DOHH2 (cell line): ENCODE measurements around the gene AKAP11.
"Not testable (repeated sequence)": the region's sequence is repeated elsewhere in the genome, so short reads cannot be mapped to it uniquely, and the experiment has no call there.

Source experiments
- H3F3A ChIP-seq: fragments of 200-600 bp; sonication (generic), shearing (Covaris generic); 2 replicates; pipeline ENCODE4 v1.6.0; 2016; ENCODE audit warnings: antibody characterized with exemption, mild to moderate bottlenecking; ENCODE audit not compliant: control insufficient read depth, insufficient read depth
- H3K27ac ChIP-seq: fragments of 200-600 bp; sonication (generic); 2 replicates; pipeline ENCODE4 v1.5.1; 2014; ENCODE audit warnings: low read depth, mild to moderate bottlenecking, low read length, moderate library complexity
- H3K27me3 ChIP-seq: fragments of 200-600 bp; sonication (generic); 2 replicates; pipeline ENCODE4 v1.6.1; 2014; ENCODE audit warnings: mild to moderate bottlenecking, low read length, mixed read lengths; ENCODE audit not compliant: control insufficient read depth
- H3K36me3 ChIP-seq: fragments of 200-600 bp; sonication (generic); 2 replicates; pipeline ENCODE4 v1.6.1; 2014; ENCODE audit warnings: mild to moderate bottlenecking, low read length, moderate library complexity, mixed read lengths; ENCODE audit not compliant: control insufficient read depth
- H3K4me1 ChIP-seq: fragments of 200-600 bp; sonication (generic); 2 replicates; pipeline ENCODE4 v1.6.1; 2014; ENCODE audit warnings: mild to moderate bottlenecking, low read length, mixed read lengths; ENCODE audit not compliant: control insufficient read depth
- H3K4me2 ChIP-seq: fragments of 200-600 bp; sonication (generic); 2 replicates; pipeline ENCODE4 v1.6.0; 2014; ENCODE audit warnings: mild to moderate bottlenecking, low read length, moderate library complexity
- H3K4me3 ChIP-seq: fragments of 200-600 bp; sonication (generic); 2 replicates; pipeline ENCODE4 v1.5.1; 2014; ENCODE audit warnings: mild to moderate bottlenecking, low read length, mixed read lengths
- H3K79me2 ChIP-seq: fragments of 200-600 bp; sonication (generic); 2 replicates; pipeline ENCODE4 v1.6.1; 2014; ENCODE audit warnings: mild to moderate bottlenecking, low read length, mixed read lengths; ENCODE audit not compliant: control insufficient read depth
- H3K9me2 ChIP-seq: fragments of 200-600 bp; sonication (generic); replicated peaks from 2 replicates; pipeline ENCODE4 v1.6.1; 2014; ENCODE audit warnings: mild to moderate bottlenecking, low read length, mixed read lengths; ENCODE audit not compliant: control insufficient read depth
- H3K9me3 ChIP-seq: fragments of 200-600 bp; sonication (generic); 2 replicates; pipeline ENCODE4 v1.6.1; 2014; ENCODE audit warnings: antibody characterized with exemption, low read length, mixed read lengths; ENCODE audit not compliant: control insufficient read depth, insufficient read depth
- H4K20me1 ChIP-seq: fragments of 200-600 bp; sonication (generic); 2 replicates; pipeline ENCODE4 v1.6.0; 2014; ENCODE audit warnings: low read depth, mild to moderate bottlenecking, antibody characterized with exemption, low read length, moderate library complexity; ENCODE audit not compliant: control insufficient read depth, insufficient read depth
- EZH2phosphoT487 ChIP-seq: fragments of 200-600 bp; sonication (generic); IDR thresholded peaks from 2 replicates; pipeline ENCODE4 v1.6.1; 2017; ENCODE audit warnings: borderline replicate concordance, mild to moderate bottlenecking, antibody characterized with exemption, low read length, moderate library complexity, mixed read lengths
- TF ChIP-seq, protein P1 (sequence below): fragments of 200-600 bp; sonication (generic); IDR thresholded peaks from one replicate; pipeline ENCODE4 v1.5.1; 2014; ENCODE audit warnings: antibody characterized with exemption, mild to moderate bottlenecking, low read depth, low read length; ENCODE audit not compliant: poor library complexity, severe bottlenecking

AKAP11 gene, protein sequence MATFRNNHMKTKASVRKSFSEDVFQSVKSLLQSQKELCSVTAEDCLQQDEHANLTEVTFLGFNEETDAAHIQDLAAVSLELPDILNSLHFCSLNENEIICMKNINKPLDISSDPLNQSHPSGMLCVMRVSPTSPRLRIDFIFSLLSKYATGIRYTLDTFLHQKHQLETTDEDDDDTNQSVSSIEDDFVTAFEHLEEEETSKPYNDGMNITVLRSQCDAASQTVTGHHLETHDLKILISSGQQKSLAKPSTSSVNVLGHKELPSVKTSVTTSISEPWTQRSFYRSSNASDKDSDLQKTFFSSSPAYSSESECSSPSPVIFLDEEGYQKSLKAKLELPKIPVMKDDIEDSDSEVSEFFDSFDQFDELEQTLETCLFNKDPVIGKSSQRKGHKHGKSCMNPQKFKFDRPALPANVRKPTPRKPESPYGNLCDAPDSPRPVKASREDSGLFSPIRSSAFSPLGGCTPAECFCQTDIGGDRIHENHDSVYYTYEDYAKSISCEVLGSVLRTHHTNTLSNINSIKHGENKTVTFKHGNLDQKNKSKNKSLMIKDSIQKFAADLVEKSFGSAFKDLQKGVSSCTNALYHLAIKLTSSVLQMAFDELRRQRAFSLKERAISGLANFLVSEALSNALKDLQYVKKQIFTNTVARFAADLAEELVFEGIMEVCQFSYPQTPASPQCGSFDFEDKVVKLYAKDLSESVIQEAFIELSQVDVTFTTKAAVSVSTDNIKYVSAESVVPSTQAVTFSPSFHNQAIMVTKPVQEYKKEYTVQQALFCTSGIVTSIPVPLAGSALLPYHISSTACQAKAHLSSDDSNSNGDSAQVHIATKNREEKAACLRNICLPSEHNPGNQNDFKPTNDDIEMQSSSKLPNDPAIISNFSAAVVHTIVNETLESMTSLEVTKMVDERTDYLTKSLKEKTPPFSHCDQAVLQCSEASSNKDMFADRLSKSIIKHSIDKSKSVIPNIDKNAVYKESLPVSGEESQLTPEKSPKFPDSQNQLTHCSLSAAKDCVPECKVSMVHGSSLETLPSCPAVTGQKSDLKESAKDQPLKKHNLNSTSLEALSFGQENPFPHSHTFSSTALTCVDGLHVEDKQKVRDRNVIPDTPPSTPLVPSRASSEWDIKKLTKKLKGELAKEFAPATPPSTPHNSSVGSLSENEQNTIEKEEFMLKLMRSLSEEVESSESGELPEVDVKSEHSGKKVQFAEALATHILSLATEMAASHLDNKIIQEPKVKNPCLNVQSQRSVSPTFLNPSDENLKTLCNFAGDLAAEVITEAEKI (N-terminal part only)

DNA sequence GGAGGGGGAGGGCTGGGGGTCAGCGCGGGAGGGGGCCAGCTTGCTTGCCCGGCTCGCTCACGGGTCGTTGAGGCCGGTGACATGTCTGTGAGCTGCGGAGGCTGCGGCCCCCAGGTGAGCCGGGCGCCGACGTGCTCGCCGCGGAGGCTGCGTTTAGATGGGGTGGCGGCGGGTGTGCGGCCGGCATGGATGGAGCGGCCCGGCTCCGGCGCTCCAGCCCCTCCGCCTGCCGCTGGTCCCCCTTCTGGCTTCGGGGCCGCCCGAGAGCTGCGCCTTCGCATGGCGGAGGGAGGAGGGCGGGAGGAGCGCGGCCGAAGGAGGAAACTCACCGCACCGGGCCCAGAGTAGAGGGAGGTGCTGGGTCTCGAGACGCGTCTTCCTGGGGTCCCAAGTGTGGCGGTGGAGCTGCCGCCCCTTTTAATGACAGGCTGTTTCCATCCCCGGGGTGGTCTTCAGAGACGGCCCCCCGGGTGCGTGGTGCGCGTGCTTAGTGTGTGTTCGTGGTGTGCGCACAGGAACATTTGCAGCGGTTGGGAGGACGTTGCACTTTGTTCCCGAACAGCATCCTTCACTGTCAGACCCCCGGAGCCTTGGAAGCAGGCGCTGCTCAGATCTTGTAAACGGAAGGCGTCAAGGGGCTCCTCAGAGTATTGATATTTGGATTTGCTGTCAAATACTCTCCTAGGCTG lies at the start of gene AKAP11:
AKAP11 (plus strand) TSS at position 38 of the 689 bp plus-strand sequence. CDS start 14,197 bp downstream, outside the sequence.
- H3K36me3 ChIP-seq, result peaks cover 20% of the 10 kb centered on the region
- no peaks in the 10 kb centered on the region for H3F3A ChIP-seq
- peak within 1 kb of the TSS; percentile 96 for H3K4me3 ChIP-seq
- peaks cover 7% of the 10 kb centered on the region; the same call in 1 of the 2 replicates for H4K20me1 ChIP-seq
- no peaks in the 10 kb centered on the region for H3K27me3 ChIP-seq
- no peaks in the 10 kb centered on the region for H3K9me2 ChIP-seq
- H3K4me2 ChIP-seq, result peak within 1 kb of the TSS; percentile 84
- peak within 1 kb of the TSS; percentile 73 for H3K27ac ChIP-seq
- no peaks in the 10 kb centered on the region for H3K9me3 ChIP-seq
- H3K79me2 ChIP-seq, result peaks cover 52% of the 10 kb centered on the region
- H3K4me1 ChIP-seq, result peaks cover 50% of the 10 kb centered on the region
- TF ChIP-seq EZH2phosphoT487, result no peak
- TF ChIP-seq, protein P1, sequence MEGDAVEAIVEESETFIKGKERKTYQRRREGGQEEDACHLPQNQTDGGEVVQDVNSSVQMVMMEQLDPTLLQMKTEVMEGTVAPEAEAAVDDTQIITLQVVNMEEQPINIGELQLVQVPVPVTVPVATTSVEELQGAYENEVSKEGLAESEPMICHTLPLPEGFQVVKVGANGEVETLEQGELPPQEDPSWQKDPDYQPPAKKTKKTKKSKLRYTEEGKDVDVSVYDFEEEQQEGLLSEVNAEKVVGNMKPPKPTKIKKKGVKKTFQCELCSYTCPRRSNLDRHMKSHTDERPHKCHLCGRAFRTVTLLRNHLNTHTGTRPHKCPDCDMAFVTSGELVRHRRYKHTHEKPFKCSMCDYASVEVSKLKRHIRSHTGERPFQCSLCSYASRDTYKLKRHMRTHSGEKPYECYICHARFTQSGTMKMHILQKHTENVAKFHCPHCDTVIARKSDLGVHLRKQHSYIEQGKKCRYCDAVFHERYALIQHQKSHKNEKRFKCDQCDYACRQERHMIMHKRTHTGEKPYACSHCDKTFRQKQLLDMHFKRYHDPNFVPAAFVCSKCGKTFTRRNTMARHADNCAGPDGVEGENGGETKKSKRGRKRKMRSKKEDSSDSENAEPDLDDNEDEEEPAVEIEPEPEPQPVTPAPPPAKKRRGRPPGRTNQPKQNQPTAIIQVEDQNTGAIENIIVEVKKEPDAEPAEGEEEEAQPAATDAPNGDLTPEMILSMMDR, result no peak

DNA sequence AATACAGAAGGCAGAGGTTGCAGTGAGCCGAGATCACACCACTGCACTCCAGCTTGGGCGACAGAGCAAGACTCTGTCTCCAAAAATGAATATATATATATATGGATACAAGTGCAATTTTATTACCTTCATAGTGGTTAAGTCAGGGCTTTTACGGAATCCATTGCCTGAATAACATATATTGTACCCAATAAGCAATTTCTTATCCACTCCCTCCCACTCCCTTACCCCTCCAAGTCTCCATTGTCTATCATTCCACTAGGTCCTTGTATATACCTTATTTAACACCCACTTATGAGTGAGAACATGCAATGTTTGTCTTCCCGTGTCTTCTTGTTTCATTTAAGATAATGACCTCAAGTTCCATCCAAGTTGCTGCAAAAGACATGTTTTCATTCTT lies 48.3 kb upstream of the AKAP11 start:
- Histone ChIP-seq H3K36me3 (peaks cover 50% of the 10 kb centered on the region), H3K4me3 (no peak overlapping the region), H3K79me2 (no peaks in the 10 kb centered on the region), H3K27me3 (no peaks in the 10 kb centered on the region), H3K4me2 (no peak overlapping the region), H3K9me3 (no peaks in the 10 kb centered on the region), H3K4me1 (no peaks in the 10 kb centered on the region), H3F3A (peaks cover 11% of the 10 kb centered on the region), H3K27ac (no peak overlapping the region), H3K9me2 (no peaks in the 10 kb centered on the region), H4K20me1 (no peaks in the 10 kb centered on the region)
- no peak for TF ChIP-seq EZH2phosphoT487
- TF ChIP-seq, protein P1, result no peak

DNA sequence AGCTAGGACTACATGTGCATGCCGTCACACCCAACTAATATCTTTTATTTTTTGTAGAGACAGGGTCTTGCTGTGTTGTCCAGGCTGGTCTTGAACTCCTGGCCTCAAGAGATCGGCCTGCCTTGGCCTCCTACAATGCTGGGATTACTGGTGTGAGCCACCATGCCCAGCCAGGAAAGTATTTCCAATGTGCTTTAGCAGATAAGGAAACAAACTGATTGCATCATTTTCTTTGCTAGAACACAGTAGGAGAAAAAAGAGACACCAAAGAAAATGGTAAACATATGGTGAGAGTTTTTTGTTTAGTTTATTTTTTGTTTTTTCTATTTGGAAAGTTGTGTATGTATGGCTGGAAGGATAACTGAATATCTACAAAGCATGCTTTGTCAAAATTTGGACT lies 46.9 kb upstream of the AKAP11 start:
- peaks cover 11% of the 10 kb centered on the region for H3F3A ChIP-seq
- no peak overlapping the region for H3K4me3 ChIP-seq
- H3K4me2 ChIP-seq, result no peak overlapping the region
- H3K79me2 ChIP-seq, result no peaks in the 10 kb centered on the region
- peaks cover 49% of the 10 kb centered on the region for H3K36me3 ChIP-seq
- H3K27ac ChIP-seq, result no peak overlapping the region
- H3K4me1 ChIP-seq, result no peaks in the 10 kb centered on the region
- no peaks in the 10 kb centered on the region for H3K9me3 ChIP-seq
- H4K20me1 ChIP-seq, result no peaks in the 10 kb centered on the region
- H3K9me2 ChIP-seq, result no peaks in the 10 kb centered on the region
- H3K27me3 ChIP-seq, result no peaks in the 10 kb centered on the region
- TF ChIP-seq, protein P1, result no peak
- TF ChIP-seq EZH2phosphoT487, result no peak

DNA sequence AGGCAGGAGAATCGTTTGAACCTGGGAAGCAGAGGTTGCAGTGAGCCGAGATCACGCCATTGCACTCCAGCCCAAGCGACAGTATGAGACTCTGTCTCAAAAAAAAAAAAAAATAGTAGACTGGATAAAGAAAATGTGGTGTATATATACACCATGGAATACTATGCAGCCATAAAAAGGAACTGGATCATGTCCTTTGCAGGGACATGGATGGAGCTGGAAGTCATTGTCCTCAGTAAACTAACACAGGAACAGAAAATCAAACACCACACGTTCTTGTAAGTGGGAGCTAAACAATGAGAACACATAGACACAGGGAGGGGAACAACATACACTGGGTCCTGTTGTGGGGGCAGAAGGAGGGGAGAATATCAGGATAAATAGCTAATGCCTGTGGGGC lies 45.2 kb upstream of the AKAP11 start:
- H3K36me3 ChIP-seq, result peaks cover 36% of the 10 kb centered on the region
- peaks cover 11% of the 10 kb centered on the region for H3F3A ChIP-seq
- H3K4me2 ChIP-seq, H3K27ac ChIP-seq, H3K9me2 ChIP-seq, H3K4me3 ChIP-seq, H3K9me3 ChIP-seq, H3K27me3 ChIP-seq, H3K4me1 ChIP-seq, H4K20me1 ChIP-seq, H3K79me2 ChIP-seq: not testable (repeated sequence)
